ENCODE measurements around the gene PJA2. TPM values are rescaled to one million over a fixed set of nuclear protein-coding genes. Genes with fewer than 3 reads are reported as not detected.

PJA2 gene
- total RNA-seq, 4 donors from 2014 or later: 160 to 297 (median 181) TPM

GRCh38 chr5:109309326-109310063, 100.3 kb downstream of the PJA2 start:
- H3K4me3 ChIP-seq: no peak overlapping the region
- 83 to 86% methylated on average over 1 to 5 of the region's 5 CpGs for WGBS, 2 donors (ENCODE audit: low coverage in 1 of 2)
- no peak for ATAC-seq

GRCh38 chr5:109307951-109308350, 101.8 kb downstream of the PJA2 start:
- no peaks in the 10 kb centered on the region for H3K36me3 ChIP-seq
- no peaks in the 10 kb centered on the region for H3K4me1 ChIP-seq
- no peak overlapping the region for H3K4me3 ChIP-seq
- WGBS, 2 donors (ENCODE audit: low coverage in 1 of 2): 81 to 84% methylated on average over 3 of the region's 3 CpGs
- H3K27ac ChIP-seq: no peak overlapping the region
- H3K9me3 ChIP-seq: no peaks in the 10 kb centered on the region
- peak; percentile 73 for ATAC-seq
- TF ChIP-seq POLR2A (IDR thresholded peaks at IDR 0.05): no peak
- no peak for TF ChIP-seq CTCF (IDR thresholded peaks at IDR 0.05)
- TF ChIP-seq POLR2AphosphoS5 (IDR thresholded peaks at IDR 0.05): no peak
- no peak for TF ChIP-seq EP300 (IDR thresholded peaks at IDR 0.05)
- H3K27me3 ChIP-seq: no peaks in the 10 kb centered on the region

More at GRCh38 chr5:109309326-109310063, 100.3 kb downstream of the PJA2 start:
- Histone ChIP-seq H3K9me3 (no peaks in the 10 kb centered on the region), H3K27me3 (no peaks in the 10 kb centered on the region), H3K4me1 (no peaks in the 10 kb centered on the region), H3K36me3 (no peaks in the 10 kb centered on the region), H3K27ac (no peak overlapping the region)
- TF ChIP-seq POLR2A (IDR thresholded peaks at IDR 0.05) (no peak), CTCF (IDR thresholded peaks at IDR 0.05) (no peak), POLR2AphosphoS5 (IDR thresholded peaks at IDR 0.05) (no peak), EP300 (IDR thresholded peaks at IDR 0.05) (no peak)

- TF ChIP-seq POLR2A (IDR thresholded peaks at IDR 0.05): no peak
- TF ChIP-seq POLR2AphosphoS5 (IDR thresholded peaks at IDR 0.05): no peak
- TF ChIP-seq CTCF (IDR thresholded peaks at IDR 0.05): no peak
- TF ChIP-seq EP300 (IDR thresholded peaks at IDR 0.05): no peak
- no peaks in the 10 kb centered on the region for H3K27me3 ChIP-seq
- H3K4me3 ChIP-seq: no peak overlapping the region
- no peak for ATAC-seq
- no peaks in the 10 kb centered on the region for H3K4me1 ChIP-seq
- WGBS, 2 donors (ENCODE audit: low coverage in 1 of 2): 68 to 93% methylated on average over 3 of the region's 4 CpGs
- H3K9me3 ChIP-seq: no peaks in the 10 kb centered on the region
- H3K36me3 ChIP-seq: no peaks in the 10 kb centered on the region
- no peak overlapping the region for H3K27ac ChIP-seq
These were observed 102.3 kb downstream of the PJA2 start for GRCh38 chr5:109307456-109307855.

- no peaks in the 10 kb centered on the region for H3K27me3 ChIP-seq
- H3K9me3 ChIP-seq: no peaks in the 10 kb centered on the region
- 87 to 94% methylated on average over 2 of the region's 2 CpGs for WGBS, 2 donors (ENCODE audit: low coverage in 1 of 2)
- H3K36me3 ChIP-seq: no peaks in the 10 kb centered on the region
- H3K4me1 ChIP-seq: no peaks in the 10 kb centered on the region
- no peak overlapping the region for H3K27ac ChIP-seq
- H3K4me3 ChIP-seq: no peak overlapping the region
- no peak for ATAC-seq
- no peak for TF ChIP-seq EP300 (IDR thresholded peaks at IDR 0.05)
- no peak for TF ChIP-seq POLR2AphosphoS5 (IDR thresholded peaks at IDR 0.05)
- no peak for TF ChIP-seq CTCF (IDR thresholded peaks at IDR 0.05)
- TF ChIP-seq POLR2A (IDR thresholded peaks at IDR 0.05): no peak
These were observed 104.4 kb downstream of the PJA2 start for GRCh38 chr5:109305352-109305751.

- Histone ChIP-seq H3K36me3 (no peaks in the 10 kb centered on the region), H3K4me1 (no peaks in the 10 kb centered on the region), H3K9me3 (no peaks in the 10 kb centered on the region), H3K27ac (no peak overlapping the region), H3K4me3 (no peak overlapping the region), H3K27me3 (no peaks in the 10 kb centered on the region)
- TF ChIP-seq POLR2AphosphoS5 (IDR thresholded peaks at IDR 0.05): no peak
- TF ChIP-seq CTCF (IDR thresholded peaks at IDR 0.05): peak in 1 of 4 experiments; percentile 7
- no peak for ATAC-seq
These were observed 105.5 kb downstream of the PJA2 start for GRCh38 chr5:109304309-109304708.

All from gastroesophageal sphincter (tissue), 4 donors.